ENCODE data around the gene SIAH2.

Gene SIAH2

GRCh38 chr3:150766742-150767141 is 3.8 kb upstream of the SIAH2 start:
- DNase-seq, result no peak
- no peak overlapping the region for H4K12ac ChIP-seq (ENCODE audit: low read depth, low read length)

GRCh38 chr3:150765949-150766720 is 3.2 kb upstream of the SIAH2 start:
- Histone ChIP-seq H2BK5ac (ENCODE audit: low read depth, low read length, poor library complexity) (no peak overlapping the region), H3K4me3 (ENCODE audit: low read depth, low read length) (no peak overlapping the region), H4K8ac (ENCODE audit: low read depth, low read length) (peak overlapping the region; percentile 37), H3K79me2 (ENCODE audit: control insufficient read depth, insufficient read depth, low read length, poor library complexity) (peaks cover 16% of the 10 kb centered on the region), H4K91ac (ENCODE audit: low read depth, low read length) (no peak overlapping the region), H4K12ac (ENCODE audit: low read depth, low read length) (no peak overlapping the region), H3K27ac (ENCODE audit: low read depth, low read length) (no peak overlapping the region), H2AFZ (ENCODE audit: insufficient read depth, low read length, poor library complexity) (no peak overlapping the region), H3K18ac (ENCODE audit: low read length) (no peak overlapping the region), H3K9ac (ENCODE audit: low read length) (no peak overlapping the region), H3K79me1 (ENCODE audit: low read length) (peaks cover 19% of the 10 kb centered on the region), H3K4me2 (ENCODE audit: low read length) (peak overlapping the region; percentile 8), H3K4ac (ENCODE audit: low read depth, low read length) (no peak overlapping the region), H3K23ac (ENCODE audit: low read length) (no peak overlapping the region), H3K4me1 (ENCODE audit: control insufficient read depth in 1 of 2, insufficient read depth in 2 of 2, low read length in 2 of 2) (peaks cover 4 to 6% of the 10 kb centered on the region in 2 experiments), H3K36me3 (ENCODE audit: control insufficient read depth in 1 of 2, insufficient read depth in 2 of 2, low read length in 2 of 2) (no peaks in the 10 kb centered on the region), H3K9me3 (ENCODE audit: insufficient read depth, low read depth, low read length) (no peaks in the 10 kb centered on the region), H2BK120ac (ENCODE audit: insufficient read depth, low read length, poor library complexity) (no peak overlapping the region), H2BK12ac (ENCODE audit: low read length) (no peak overlapping the region), H3K27me3 (ENCODE audit: insufficient read depth, low read length) (no peaks in the 10 kb centered on the region), H2AK5ac (ENCODE audit: low read length) (no peak overlapping the region), H3K14ac (ENCODE audit: low read length) (no peak overlapping the region)
- WGBS (ENCODE audit: extremely low coverage, insufficient coverage, insufficient read length), result no CpG with 5 or more reads among the region's 8 CpGs
- DNase-seq, result no peak

More at GRCh38 chr3:150766742-150767141, 3.8 kb upstream of the SIAH2 start:
- H3K79me2 ChIP-seq (ENCODE audit: control insufficient read depth, insufficient read depth, low read length, poor library complexity), result peaks cover 16% of the 10 kb centered on the region
- H3K4me3 ChIP-seq (ENCODE audit: low read depth, low read length), result no peak overlapping the region
- peaks cover 4 to 6% of the 10 kb centered on the region in 2 experiments for H3K4me1 ChIP-seq (ENCODE audit: control insufficient read depth in 1 of 2, insufficient read depth in 2 of 2, low read length in 2 of 2)
- no peak overlapping the region for H3K4ac ChIP-seq (ENCODE audit: low read depth, low read length)
- H3K27me3 ChIP-seq (ENCODE audit: insufficient read depth, low read length), result no peaks in the 10 kb centered on the region
- H2BK120ac ChIP-seq (ENCODE audit: insufficient read depth, low read length, poor library complexity), result no peak overlapping the region
- no peaks in the 10 kb centered on the region for H3K9me3 ChIP-seq (ENCODE audit: insufficient read depth, low read depth, low read length)
- H3K4me2 ChIP-seq (ENCODE audit: low read length), result no peak overlapping the region
- H3K36me3 ChIP-seq (ENCODE audit: control insufficient read depth in 1 of 2, insufficient read depth in 2 of 2, low read length in 2 of 2), result no peaks in the 10 kb centered on the region
- H2BK5ac ChIP-seq (ENCODE audit: low read depth, low read length, poor library complexity), result no peak overlapping the region
- H2BK12ac ChIP-seq (ENCODE audit: low read length), result no peak overlapping the region
- no peak overlapping the region for H3K23ac ChIP-seq (ENCODE audit: low read length)
- H3K18ac ChIP-seq (ENCODE audit: low read length), result no peak overlapping the region
- no peak overlapping the region for H3K9ac ChIP-seq (ENCODE audit: low read length)
- H3K79me1 ChIP-seq (ENCODE audit: low read length), result peaks cover 19% of the 10 kb centered on the region
- no peak overlapping the region for H4K91ac ChIP-seq (ENCODE audit: low read depth, low read length)
- H2AK5ac ChIP-seq (ENCODE audit: low read length), result no peak overlapping the region
- H2AFZ ChIP-seq (ENCODE audit: insufficient read depth, low read length, poor library complexity), result no peak overlapping the region
- H4K8ac ChIP-seq (ENCODE audit: low read depth, low read length), result no peak overlapping the region
- H3K27ac ChIP-seq (ENCODE audit: low read depth, low read length), result no peak overlapping the region
- no peak overlapping the region for H3K14ac ChIP-seq (ENCODE audit: low read length)
- no CpG with 5 or more reads among the region's 3 CpGs for WGBS (ENCODE audit: extremely low coverage, insufficient coverage, insufficient read length)

GRCh38 chr3:150764967-150765366 is 2.0 kb upstream of the SIAH2 start:
- Histone ChIP-seq H3K27ac (ENCODE audit: low read depth, low read length) (no peak overlapping the region), H2BK120ac (ENCODE audit: insufficient read depth, low read length, poor library complexity) (no peak overlapping the region), H3K79me2 (ENCODE audit: control insufficient read depth, insufficient read depth, low read length, poor library complexity) (peaks cover 17% of the 10 kb centered on the region), H3K23ac (ENCODE audit: low read length) (no peak overlapping the region), H3K4ac (ENCODE audit: low read depth, low read length) (no peak overlapping the region), H2AK5ac (ENCODE audit: low read length) (no peak overlapping the region), H3K4me2 (ENCODE audit: low read length) (no peak overlapping the region), H4K8ac (ENCODE audit: low read depth, low read length) (no peak overlapping the region), H3K9me3 (ENCODE audit: insufficient read depth, low read depth, low read length) (no peaks in the 10 kb centered on the region), H3K27me3 (ENCODE audit: insufficient read depth, low read length) (no peaks in the 10 kb centered on the region), H2BK12ac (ENCODE audit: low read length) (no peak overlapping the region), H3K36me3 (ENCODE audit: control insufficient read depth in 1 of 2, insufficient read depth in 2 of 2, low read length in 2 of 2) (no peaks in the 10 kb centered on the region), H3K79me1 (ENCODE audit: low read length) (peaks cover 19% of the 10 kb centered on the region), H3K14ac (ENCODE audit: low read length) (no peak overlapping the region), H4K91ac (ENCODE audit: low read depth, low read length) (no peak overlapping the region), H2BK5ac (ENCODE audit: low read depth, low read length, poor library complexity) (no peak overlapping the region), H3K9ac (ENCODE audit: low read length) (no peak overlapping the region), H3K18ac (ENCODE audit: low read length) (no peak overlapping the region), H4K12ac (ENCODE audit: low read depth, low read length) (no peak overlapping the region), H2AFZ (ENCODE audit: insufficient read depth, low read length, poor library complexity) (no peak overlapping the region), H3K4me3 (ENCODE audit: low read depth, low read length) (no peak overlapping the region), H3K4me1 (ENCODE audit: control insufficient read depth in 1 of 2, insufficient read depth in 2 of 2, low read length in 2 of 2) (peaks cover 5 to 8% of the 10 kb centered on the region in 2 experiments)
- no CpG with 5 or more reads among the region's 2 CpGs for WGBS (ENCODE audit: extremely low coverage, insufficient coverage, insufficient read length)
- no peak for DNase-seq

- H3K9me3 ChIP-seq (ENCODE audit: insufficient read depth, low read depth, low read length), result no peaks in the 10 kb centered on the region
- H3K4ac ChIP-seq (ENCODE audit: low read depth, low read length), result no peak overlapping the region
- no peak overlapping the region for H3K27ac ChIP-seq (ENCODE audit: low read depth, low read length)
- peaks cover 0 to under 1% of the 10 kb centered on the region in 2 experiments for H3K36me3 ChIP-seq (ENCODE audit: control insufficient read depth in 1 of 2, insufficient read depth in 2 of 2, low read length in 2 of 2)
- no peak overlapping the region for H4K91ac ChIP-seq (ENCODE audit: low read depth, low read length)
- no peak for DNase-seq
- no peak overlapping the region for H3K23ac ChIP-seq (ENCODE audit: low read length)
- H2BK120ac ChIP-seq (ENCODE audit: insufficient read depth, low read length, poor library complexity), result no peak overlapping the region
- H3K18ac ChIP-seq (ENCODE audit: low read length), result no peak overlapping the region
- no peak overlapping the region for H2BK12ac ChIP-seq (ENCODE audit: low read length)
- peaks cover 8 to 10% of the 10 kb centered on the region in 2 experiments for H3K4me1 ChIP-seq (ENCODE audit: control insufficient read depth in 1 of 2, insufficient read depth in 2 of 2, low read length in 2 of 2)
- H2BK5ac ChIP-seq (ENCODE audit: low read depth, low read length, poor library complexity), result no peak overlapping the region
- no peak overlapping the region for H3K14ac ChIP-seq (ENCODE audit: low read length)
- WGBS (ENCODE audit: extremely low coverage, insufficient coverage, insufficient read length), result no CpG with 5 or more reads among the region's 5 CpGs
- no peak overlapping the region for H4K8ac ChIP-seq (ENCODE audit: low read depth, low read length)
- H3K4me2 ChIP-seq (ENCODE audit: low read length), result no peak overlapping the region
- no peak overlapping the region for H3K4me3 ChIP-seq (ENCODE audit: low read depth, low read length)
- H3K79me1 ChIP-seq (ENCODE audit: low read length), result peaks cover 19% of the 10 kb centered on the region
- H3K79me2 ChIP-seq (ENCODE audit: control insufficient read depth, insufficient read depth, low read length, poor library complexity), result peaks cover 19% of the 10 kb centered on the region
- no peak overlapping the region for H3K9ac ChIP-seq (ENCODE audit: low read length)
- H2AK5ac ChIP-seq (ENCODE audit: low read length), result no peak overlapping the region
- H2AFZ ChIP-seq (ENCODE audit: insufficient read depth, low read length, poor library complexity), result no peak overlapping the region
- no peak overlapping the region for H4K12ac ChIP-seq (ENCODE audit: low read depth, low read length)
- no peaks in the 10 kb centered on the region for H3K27me3 ChIP-seq (ENCODE audit: insufficient read depth, low read length)
These were observed 1.6 kb upstream of the SIAH2 start for GRCh38 chr3:150764566-150764965.

All from trophoblast cell (in vitro differentiated cells and primary cell).